Epithelial cell of proximal tubule (primary cell): ENCODE results near the gene MED22. TPM values are rescaled to one million over a fixed set of nuclear protein-coding genes. Genes with fewer than 3 reads are reported as not detected.
A peak's percentile ranks its signal among the peaks of the same experiment; 100 is the strongest.
"Not testable (repeated sequence)": the region's sequence is repeated elsewhere in the genome, so short reads cannot be mapped to it uniquely, and the experiment has no call there.

Experiments
- DNase-seq: peaks from one replicate; pipeline ENCODE4 v3.0.0-alpha.2; 2011; ENCODE audit warnings: low read depth
- H3K4me3 ChIP-seq: 2 replicates; pipeline ENCODE4 v1.5.1; 2011; ENCODE audit warnings: low read depth, mild to moderate bottlenecking, low read length
- CTCF ChIP-seq: conservative IDR thresholded peaks from 2 replicates; pipeline ENCODE4 v1.5.1; 2012; ENCODE audit warnings: low read depth, mild to moderate bottlenecking, low read length
- total RNA-seq: library from RNA; depleted of rRNA; stranded (reverse); fragments of >200 nt; gene quantifications from 2 replicates; pipeline ENCODE4 v1.2.3, GENCODE V29; 2015

The MED22 gene
- total RNA-seq, 1 donor from 2014 or later: 18.4 TPM

GRCh38 chr9:133382507-133383141 lies 34.7 kb upstream of the MED22 start:
- no peak overlapping the region for H3K4me3 ChIP-seq
- TF ChIP-seq CTCF: no peak
- no peak for DNase-seq

- no peak for DNase-seq
- H3K4me3 ChIP-seq: no peak overlapping the region
- no peak for TF ChIP-seq CTCF
Observed at GRCh38 chr9:133380734-133381133, 32.8 kb upstream of the MED22 start.

- DNase-seq: no peak
- TF ChIP-seq CTCF: no peak
- no peak overlapping the region for H3K4me3 ChIP-seq
Observed at GRCh38 chr9:133379153-133380086, 31.5 kb upstream of the MED22 start.

- DNase-seq: no peak
- no peak for TF ChIP-seq CTCF
- no peak overlapping the region for H3K4me3 ChIP-seq
Observed at GRCh38 chr9:133378408-133378962, 30.6 kb upstream of the MED22 start.

- no peak for DNase-seq
- TF ChIP-seq CTCF: no peak
- H3K4me3 ChIP-seq: no peak overlapping the region
Observed at GRCh38 chr9:133377721-133378216, 29.8 kb upstream of the MED22 start.

GRCh38 chr9:133377280-133377679 lies 29.3 kb upstream of the MED22 start:
- DNase-seq: not testable (repeated sequence)
- peak overlapping the region; percentile 97 for H3K4me3 ChIP-seq
